OCI-LY1 (cell line): Measurements from ENCODE around the gene TFPI.

ENCODE experiments used
- H2AFZ ChIP-seq: fragments of 200-600 bp; sonication (generic), shearing (Covaris generic); 2 replicates; pipeline ENCODE4 v1.6.0; 2014; ENCODE audit warnings: antibody characterized with exemption, mild to moderate bottlenecking, low read length
- H3F3A ChIP-seq: fragments of 200-600 bp; sonication (generic), shearing (Covaris generic); 2 replicates; pipeline ENCODE4 v1.6.0; 2014; ENCODE audit warnings: mild to moderate bottlenecking, antibody characterized with exemption, low read length, moderate library complexity; ENCODE audit not compliant: insufficient read depth
- H3K27ac ChIP-seq: fragments of 200-600 bp; sonication (generic); 2 replicates; pipeline ENCODE4 v1.5.1; 2014; ENCODE audit warnings: low read length, mixed run types, mild to moderate bottlenecking, low read depth; ENCODE audit not compliant: poor library complexity, severe bottlenecking
- H3K27me3 ChIP-seq: fragments of 200-600 bp; sonication (generic); 2 replicates; pipeline ENCODE4 v1.6.0; 2014; ENCODE audit warnings: antibody characterized with exemption, mild to moderate bottlenecking, low read length, moderate library complexity; ENCODE audit not compliant: insufficient read depth
- H3K36me3 ChIP-seq: fragments of 200-600 bp; sonication (generic); 2 replicates; pipeline ENCODE4 v1.6.1; 2014; ENCODE audit warnings: mild to moderate bottlenecking, antibody characterized with exemption, low read length, moderate library complexity, mixed read lengths; ENCODE audit not compliant: insufficient read depth
- H3K4me1 ChIP-seq: fragments of 200-600 bp; sonication (generic); 2 replicates; pipeline ENCODE4 v1.5.1; 2014; ENCODE audit warnings: mild to moderate bottlenecking, low read length, moderate library complexity; ENCODE audit not compliant: insufficient read depth, severe bottlenecking
- H3K4me2 ChIP-seq: fragments of 200-600 bp; sonication (generic), shearing (Covaris generic); 2 replicates; pipeline ENCODE4 v1.6.1; 2014; ENCODE audit warnings: low read length
- H3K4me3 ChIP-seq: fragments of 200-600 bp; sonication (generic); 2 replicates; pipeline ENCODE4 v1.5.1; 2014; ENCODE audit warnings: low read length, low read depth, mild to moderate bottlenecking, mixed read lengths; ENCODE audit not compliant: poor library complexity, severe bottlenecking
- H3K79me2 ChIP-seq: fragments of 200-600 bp; shearing (Covaris generic); 2 replicates; pipeline ENCODE4 v1.6.1; 2016; ENCODE audit warnings: mixed run types, low read length, mixed read lengths; ENCODE audit not compliant: insufficient read depth
- H3K9ac ChIP-seq: fragments of 200-600 bp; sonication (generic), shearing (Covaris generic); 2 replicates; pipeline ENCODE4 v1.6.1; 2014; ENCODE audit warnings: mild to moderate bottlenecking, low read length, mixed read lengths
- H3K9me2 ChIP-seq: fragments of 200-600 bp; sonication (generic), shearing (Covaris generic); 2 replicates; pipeline ENCODE4 v1.6.1; 2014; ENCODE audit warnings: low read depth, mild to moderate bottlenecking, low read length, mixed read lengths
- H3K9me3 ChIP-seq: fragments of 200-600 bp; shearing (Covaris generic); 2 replicates; pipeline ENCODE4 v1.6.1; 2014; ENCODE audit warnings: low read length, mixed read lengths
- H4K20me1 ChIP-seq: fragments of 200-600 bp; sonication (generic), shearing (Covaris generic); 2 replicates; pipeline ENCODE4 v1.6.0; 2016; ENCODE audit warnings: mild to moderate bottlenecking, low read length; ENCODE audit not compliant: insufficient read depth
- EZH2 ChIP-seq: fragments of 200-600 bp; sonication (generic), shearing (Covaris generic); IDR thresholded peaks from 2 replicates; pipeline ENCODE4 v1.8.0; 2017; ENCODE audit warnings: borderline replicate concordance, mixed run types, mild to moderate bottlenecking, antibody characterized with exemption, low read length, moderate library complexity, mixed read lengths
- TF ChIP-seq, protein P1 (sequence below): fragments of 200-600 bp; sonication (generic), shearing (Covaris generic); IDR thresholded peaks from 2 replicates; pipeline ENCODE4 v1.5.1; 2017; ENCODE audit warnings: mild to moderate bottlenecking, antibody characterized with exemption, low read length, moderate library complexity, mixed read lengths

Gene TFPI

DNA sequence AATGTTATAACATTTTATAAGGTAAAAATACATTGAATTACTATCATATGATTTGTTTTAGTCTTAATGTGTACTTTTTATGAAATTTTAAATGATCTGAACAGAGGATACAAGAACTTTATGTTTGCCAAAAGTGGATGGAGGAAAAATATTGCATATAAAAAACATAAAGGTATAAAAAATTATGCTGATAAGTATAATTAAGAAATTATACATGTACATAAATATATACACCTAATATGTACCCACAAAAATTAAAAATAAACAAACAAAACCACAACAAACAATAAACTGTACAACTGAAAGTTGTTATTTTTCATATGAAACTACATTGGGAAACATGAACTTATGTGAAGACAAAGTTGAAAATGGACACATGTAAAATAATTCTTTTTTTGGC, 68.0 kb downstream of the TFPI start:
- no peaks in the 10 kb centered on the region for H4K20me1 ChIP-seq
- no peak overlapping the region for H3K9ac ChIP-seq
- no peaks in the 10 kb centered on the region for H3K9me3 ChIP-seq
- TF ChIP-seq, protein P1, sequence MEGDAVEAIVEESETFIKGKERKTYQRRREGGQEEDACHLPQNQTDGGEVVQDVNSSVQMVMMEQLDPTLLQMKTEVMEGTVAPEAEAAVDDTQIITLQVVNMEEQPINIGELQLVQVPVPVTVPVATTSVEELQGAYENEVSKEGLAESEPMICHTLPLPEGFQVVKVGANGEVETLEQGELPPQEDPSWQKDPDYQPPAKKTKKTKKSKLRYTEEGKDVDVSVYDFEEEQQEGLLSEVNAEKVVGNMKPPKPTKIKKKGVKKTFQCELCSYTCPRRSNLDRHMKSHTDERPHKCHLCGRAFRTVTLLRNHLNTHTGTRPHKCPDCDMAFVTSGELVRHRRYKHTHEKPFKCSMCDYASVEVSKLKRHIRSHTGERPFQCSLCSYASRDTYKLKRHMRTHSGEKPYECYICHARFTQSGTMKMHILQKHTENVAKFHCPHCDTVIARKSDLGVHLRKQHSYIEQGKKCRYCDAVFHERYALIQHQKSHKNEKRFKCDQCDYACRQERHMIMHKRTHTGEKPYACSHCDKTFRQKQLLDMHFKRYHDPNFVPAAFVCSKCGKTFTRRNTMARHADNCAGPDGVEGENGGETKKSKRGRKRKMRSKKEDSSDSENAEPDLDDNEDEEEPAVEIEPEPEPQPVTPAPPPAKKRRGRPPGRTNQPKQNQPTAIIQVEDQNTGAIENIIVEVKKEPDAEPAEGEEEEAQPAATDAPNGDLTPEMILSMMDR: no peak
- no peak for TF ChIP-seq EZH2
- no peak overlapping the region for H3K4me2 ChIP-seq
- H3K36me3 ChIP-seq: no peaks in the 10 kb centered on the region
- H3K27ac ChIP-seq: no peak overlapping the region
- no peaks in the 10 kb centered on the region for H3K27me3 ChIP-seq
- no peak overlapping the region for H2AFZ ChIP-seq
- H3K9me2 ChIP-seq: no peaks in the 10 kb centered on the region
- no peaks in the 10 kb centered on the region for H3F3A ChIP-seq
- no peak overlapping the region for H3K4me3 ChIP-seq
- no peaks in the 10 kb centered on the region for H3K4me1 ChIP-seq
- no peaks in the 10 kb centered on the region for H3K79me2 ChIP-seq

DNA sequence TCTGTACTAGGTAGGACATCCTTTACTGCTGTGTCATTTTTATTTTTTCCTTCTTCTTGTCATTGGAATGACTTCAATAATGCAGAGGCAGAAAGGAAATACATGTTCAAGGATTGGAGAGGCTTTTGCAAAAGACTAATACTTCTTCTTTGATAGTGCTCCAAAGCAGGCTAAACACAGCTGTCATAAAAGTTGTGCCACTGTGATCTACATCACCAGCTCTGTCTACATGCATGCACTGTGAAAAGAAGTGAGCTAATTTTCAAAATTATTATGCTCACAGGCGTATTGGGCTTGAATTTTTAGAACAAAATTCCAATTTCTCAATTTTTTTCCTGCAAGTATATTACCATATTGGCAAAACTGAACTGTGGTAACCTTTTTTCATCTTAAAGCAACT, 68.7 kb downstream of the TFPI start:
- Histone ChIP-seq H3K9me3 (no peaks in the 10 kb centered on the region), H3K4me2 (no peak overlapping the region), H3K27me3 (no peaks in the 10 kb centered on the region), H3F3A (no peaks in the 10 kb centered on the region), H3K79me2 (no peaks in the 10 kb centered on the region), H3K4me3 (no peak overlapping the region), H3K36me3 (no peaks in the 10 kb centered on the region), H4K20me1 (no peaks in the 10 kb centered on the region), H3K9me2 (no peaks in the 10 kb centered on the region), H3K4me1 (no peaks in the 10 kb centered on the region), H3K27ac (no peak overlapping the region), H2AFZ (no peak overlapping the region), H3K9ac (no peak overlapping the region)
- TF ChIP-seq EZH2: no peak
- TF ChIP-seq, protein P1: no peak

DNA sequence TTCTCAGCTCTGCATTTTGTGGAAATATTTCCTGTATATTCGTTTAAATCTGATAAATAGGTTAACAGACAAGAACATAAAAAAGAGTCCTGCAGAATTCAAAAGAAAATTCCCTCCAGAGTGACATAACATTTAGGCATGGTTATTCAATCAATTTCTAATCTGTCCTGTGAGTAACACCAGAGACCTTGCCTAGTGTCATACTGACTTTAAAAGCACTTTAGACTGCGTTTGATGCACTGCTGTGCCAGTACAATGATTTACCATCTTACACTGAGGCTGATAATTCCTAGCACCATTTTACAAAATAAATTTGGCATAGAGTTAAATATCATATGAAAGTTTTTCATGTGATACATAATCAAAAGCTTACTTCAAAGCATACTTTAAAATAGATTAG, 70.7 kb downstream of the TFPI start:
- H2AFZ ChIP-seq: no peak overlapping the region
- H3K27ac ChIP-seq: no peak overlapping the region
- H3K9ac ChIP-seq: no peak overlapping the region
- H4K20me1 ChIP-seq: no peaks in the 10 kb centered on the region
- H3K79me2 ChIP-seq: no peaks in the 10 kb centered on the region
- H3K9me2 ChIP-seq: no peaks in the 10 kb centered on the region
- H3K9me3 ChIP-seq: no peaks in the 10 kb centered on the region
- no peaks in the 10 kb centered on the region for H3K27me3 ChIP-seq
- H3K36me3 ChIP-seq: no peaks in the 10 kb centered on the region
- H3K4me3 ChIP-seq: no peak overlapping the region
- H3F3A ChIP-seq: no peaks in the 10 kb centered on the region
- TF ChIP-seq EZH2: no peak
- TF ChIP-seq, protein P1: no peak
- H3K4me2 ChIP-seq: no peak overlapping the region
- H3K4me1 ChIP-seq: no peaks in the 10 kb centered on the region
